GM08714 (cell line): ENCODE measurements around the gene SLC45A1.
A peak's percentile ranks its signal among the peaks of the same experiment; 100 is the strongest.
"Not testable (repeated sequence)": the region's sequence is repeated elsewhere in the genome, so short reads cannot be mapped to it uniquely, and the experiment has no call there.

Source experiments
- H3K4me3 ChIP-seq: fragments of 200-500 bp; sonication (Bioruptor generic); 2 replicates; pipeline ENCODE4 v1.5.1; 2014; ENCODE audit warnings: mild to moderate bottlenecking, low read length, inconsistent platforms
- ZNF274 ChIP-seq: IDR thresholded peaks from 2 replicates; pipeline ENCODE4 v1.6.1; 2012; ENCODE audit warnings: mild to moderate bottlenecking, low read depth, low read length

SLC45A1 gene

GRCh38 chr1:8317647-8318381, at the start of gene SLC45A1:
Gene SLC45A1, plus strand, starts transcription at chr1:8318114. Its CDS starts 6,216 bp downstream, at chr1:8324330.
- no peak for TF ChIP-seq ZNF274
- peak within 1 kb of the TSS; percentile 36; the same call in 1 of the 2 replicates for H3K4me3 ChIP-seq

- no peak for TF ChIP-seq ZNF274
- H3K4me3 ChIP-seq: no peak overlapping the region
Measured at GRCh38 chr1:8273036-8273435, 44.9 kb upstream of the SLC45A1 start.

- TF ChIP-seq ZNF274: no peak
- no peak overlapping the region for H3K4me3 ChIP-seq
Measured at GRCh38 chr1:8274352-8274751, 43.6 kb upstream of the SLC45A1 start.

GRCh38 chr1:8276173-8276914, 41.6 kb upstream of the SLC45A1 start:
- no peak overlapping the region for H3K4me3 ChIP-seq
- no peak for TF ChIP-seq ZNF274

GRCh38 chr1:8276932-8277331, 41.0 kb upstream of the SLC45A1 start:
- H3K4me3 ChIP-seq: no peak overlapping the region

GRCh38 chr1:8278677-8279076, 39.2 kb upstream of the SLC45A1 start:
- not testable (repeated sequence) for H3K4me3 ChIP-seq

More at GRCh38 chr1:8276932-8277331, 41.0 kb upstream of the SLC45A1 start:
- no peak for TF ChIP-seq ZNF274

- no peak overlapping the region for H3K4me3 ChIP-seq
- no peak for TF ChIP-seq ZNF274
Measured at GRCh38 chr1:8281843-8282509, 35.9 kb upstream of the SLC45A1 start.

- TF ChIP-seq ZNF274: no peak
- no peak overlapping the region for H3K4me3 ChIP-seq
Measured at GRCh38 chr1:8283058-8283884, 34.6 kb upstream of the SLC45A1 start.

- H3K4me3 ChIP-seq: no peak overlapping the region
- TF ChIP-seq ZNF274: no peak
Measured at GRCh38 chr1:8284127-8284526, 33.8 kb upstream of the SLC45A1 start.

GRCh38 chr1:8285103-8285502, 32.8 kb upstream of the SLC45A1 start:
- no peak overlapping the region for H3K4me3 ChIP-seq
- no peak for TF ChIP-seq ZNF274

GRCh38 chr1:8285965-8286364, 31.9 kb upstream of the SLC45A1 start:
- no peak for TF ChIP-seq ZNF274
- no peak overlapping the region for H3K4me3 ChIP-seq

GRCh38 chr1:8293118-8293517, 24.8 kb upstream of the SLC45A1 start:
- no peak overlapping the region for H3K4me3 ChIP-seq
- no peak for TF ChIP-seq ZNF274

GRCh38 chr1:8293641-8294169, 24.2 kb upstream of the SLC45A1 start:
- no peak for TF ChIP-seq ZNF274
- no peak overlapping the region for H3K4me3 ChIP-seq
